WERI-Rb-1 (cell line): ENCODE results near the gene ATF7.

Experiments
- DNase-seq: peaks from one replicate; pipeline ENCODE4 v3.0.0-alpha.2; 2020
- H3K27ac ChIP-seq: fragments of 250-450 bp; sonication (Bioruptor Pico); 2 replicates; pipeline ENCODE4 v1.5.1; 2020; ENCODE audit warnings: mild to moderate bottlenecking, moderate library complexity
- H3K27me3 ChIP-seq: fragments of 250-450 bp; sonication (Bioruptor Pico); 2 replicates; pipeline ENCODE4 v1.5.1; 2021; ENCODE audit warnings: mild to moderate bottlenecking, low read depth, moderate library complexity; ENCODE audit not compliant: insufficient read depth, severe bottlenecking
- H3K36me3 ChIP-seq: fragments of 250-450 bp; sonication (Bioruptor Pico); 2 replicates; pipeline ENCODE4 v1.5.1; 2020; ENCODE audit warnings: mild to moderate bottlenecking, moderate library complexity
- H3K4me3 ChIP-seq: 2 replicates; pipeline ENCODE4 v1.5.1; 2011; ENCODE audit warnings: low read depth, mild to moderate bottlenecking, control low read depth, low read length
- H3K9me3 ChIP-seq: fragments of 250-450 bp; sonication (Bioruptor Pico); 2 replicates; pipeline ENCODE4 v1.5.1; 2021; ENCODE audit warnings: mild to moderate bottlenecking, moderate library complexity; ENCODE audit not compliant: severe bottlenecking
- CTCF ChIP-seq: IDR thresholded peaks from 2 replicates; pipeline ENCODE4 v1.5.1; 2011; ENCODE audit warnings: low read depth, mild to moderate bottlenecking, control low read depth, inconsistent platforms, low read length

ATF7 gene

GRCh38 chr12:53474077-53474476, 152.1 kb downstream of the ATF7 start:
- TF ChIP-seq CTCF: no peak
- no peak for DNase-seq
- no peak overlapping the region for H3K27ac ChIP-seq

GRCh38 chr12:53472056-53472582, 154.1 kb downstream of the ATF7 start:
- no peak for TF ChIP-seq CTCF
- no peaks in the 10 kb centered on the region for H3K27me3 ChIP-seq
- H3K27ac ChIP-seq: no peak overlapping the region
- no peak for DNase-seq
- peaks cover 97% of the 10 kb centered on the region for H3K36me3 ChIP-seq
- no peaks in the 10 kb centered on the region for H3K9me3 ChIP-seq
- no peak overlapping the region for H3K4me3 ChIP-seq

More at GRCh38 chr12:53474077-53474476, 152.1 kb downstream of the ATF7 start:
- H3K27me3 ChIP-seq: no peaks in the 10 kb centered on the region
- H3K9me3 ChIP-seq: no peaks in the 10 kb centered on the region
- peaks cover 95% of the 10 kb centered on the region for H3K36me3 ChIP-seq
- H3K4me3 ChIP-seq: no peak overlapping the region

GRCh38 chr12:53468282-53468681, 157.9 kb downstream of the ATF7 start:
- TF ChIP-seq CTCF: no peak
- no peak overlapping the region for H3K27ac ChIP-seq
- no peak for DNase-seq
- no peaks in the 10 kb centered on the region for H3K9me3 ChIP-seq
- no peaks in the 10 kb centered on the region for H3K27me3 ChIP-seq
- H3K4me3 ChIP-seq: no peak overlapping the region
- H3K36me3 ChIP-seq: peaks cover 96% of the 10 kb centered on the region

DNA sequence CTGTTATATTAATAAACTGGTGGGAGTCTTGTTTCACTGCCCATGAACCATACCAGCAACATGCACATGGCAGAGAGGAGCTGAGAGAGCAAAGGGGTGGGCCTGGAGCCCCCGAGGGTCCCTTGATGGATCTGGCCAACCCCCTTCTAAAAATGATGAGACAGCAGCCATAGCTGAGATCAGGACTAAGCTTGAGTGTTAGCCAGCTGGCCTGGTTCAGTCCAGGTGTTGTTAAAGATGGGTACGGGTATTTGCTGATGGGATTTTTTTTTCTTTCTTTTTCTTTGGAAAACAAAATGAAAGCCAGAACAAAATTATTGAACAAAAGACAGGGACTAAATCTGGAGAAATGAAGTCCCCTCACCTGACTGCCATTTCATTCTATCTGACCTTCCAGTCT, 158.3 kb downstream of the ATF7 start:
- H3K27me3 ChIP-seq: no peaks in the 10 kb centered on the region
- H3K36me3 ChIP-seq: peaks cover 96% of the 10 kb centered on the region
- no peak overlapping the region for H3K27ac ChIP-seq

GRCh38 chr12:53467082-53467481, 159.1 kb downstream of the ATF7 start:
- Histone ChIP-seq H3K9me3 (no peaks in the 10 kb centered on the region), H3K36me3 (peaks cover 96% of the 10 kb centered on the region), H3K27me3 (no peaks in the 10 kb centered on the region), H3K4me3 (no peak overlapping the region), H3K27ac (no peak overlapping the region)
- DNase-seq: no peak
- TF ChIP-seq CTCF: no peak

More for the DNA sequence above, 158.3 kb downstream of the ATF7 start:
- no peak overlapping the region for H3K4me3 ChIP-seq
- TF ChIP-seq CTCF: no peak
- no peaks in the 10 kb centered on the region for H3K9me3 ChIP-seq
- no peak for DNase-seq

DNA sequence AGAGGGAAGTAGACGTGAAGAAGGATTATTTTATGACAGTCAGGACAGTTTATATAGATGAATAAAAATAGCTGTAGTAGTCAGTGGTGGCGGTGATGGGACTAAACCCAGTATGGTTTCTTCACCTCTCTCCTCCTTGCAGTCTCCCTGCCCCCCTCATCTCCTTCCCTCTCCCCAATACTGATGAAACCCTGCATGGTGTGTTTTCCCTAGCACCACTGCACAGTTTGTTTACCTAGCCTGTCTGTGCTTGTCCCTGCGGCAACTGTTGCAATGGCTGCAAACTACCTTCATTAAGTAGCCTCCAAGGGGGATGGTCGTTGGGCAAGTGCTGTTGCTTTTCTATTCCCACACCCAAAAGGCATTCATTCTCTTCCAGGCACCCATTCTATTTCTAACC, 159.5 kb downstream of the ATF7 start:
- Histone ChIP-seq H3K27me3 (no peaks in the 10 kb centered on the region), H3K9me3 (no peaks in the 10 kb centered on the region), H3K4me3 (no peak overlapping the region), H3K36me3 (peaks cover 96% of the 10 kb centered on the region), H3K27ac (no peak overlapping the region)
- DNase-seq: no peak
- TF ChIP-seq CTCF: no peak
